HG03565 (cell line): ENCODE results near the gene SPEM2.
A peak's percentile ranks its signal among the peaks of the same experiment; 100 is the strongest.

Source experiments
- ATAC-seq: cut with Tn5 transposase; IDR thresholded peaks from one replicate; pipeline ENCODE4 v1.9.1; 2021; ENCODE audit warnings: mild to moderate bottlenecking, moderate library complexity; ENCODE audit not compliant: unreplicated experiment

The SPEM2 gene

GRCh38 chr17:7425316-7425715 lies at the start of gene SPEM2:
Gene SPEM2 (plus strand): TSS chr17:7425616. CDS start chr17:7425689, 73 bp downstream.
- no peak for ATAC-seq

GRCh38 chr17:7379134-7379533 lies 46.3 kb upstream of the SPEM2 start:
- no peak for ATAC-seq

- ATAC-seq, result no peak
Observed at GRCh38 chr17:7380321-7380720, 45.1 kb upstream of the SPEM2 start.

- no peak for ATAC-seq
Observed at GRCh38 chr17:7380855-7381683, 44.3 kb upstream of the SPEM2 start, which contains the start of gene TNK1. Gene TNK1 (plus strand): TSS chr17:7381089. CDS start chr17:7382927, 1,838 bp downstream.

GRCh38 chr17:7382901-7383300 lies 42.5 kb upstream of the SPEM2 start:
- ATAC-seq, result no peak

- ATAC-seq, result no peak
Observed at GRCh38 chr17:7383371-7383741, 42.1 kb upstream of the SPEM2 start.

GRCh38 chr17:7383742-7384488 lies 41.5 kb upstream of the SPEM2 start:
- no peak for ATAC-seq

- ATAC-seq, result no peak
Observed at GRCh38 chr17:7384489-7385081, 40.8 kb upstream of the SPEM2 start.

GRCh38 chr17:7388856-7389255 lies 36.6 kb upstream of the SPEM2 start:
- no peak for ATAC-seq

- ATAC-seq, result no peak
Observed at GRCh38 chr17:7389924-7390910, 35.2 kb upstream of the SPEM2 start.

- ATAC-seq, result no peak
Observed at GRCh38 chr17:7391307-7391706, 34.1 kb upstream of the SPEM2 start.

GRCh38 chr17:7392696-7393612 lies 32.5 kb upstream of the SPEM2 start:
- no peak for ATAC-seq

- peak; percentile 16 for ATAC-seq
Observed at GRCh38 chr17:7393613-7394451, 31.6 kb upstream of the SPEM2 start.

GRCh38 chr17:7394452-7395191 lies 30.8 kb upstream of the SPEM2 start, which contains the start of gene PLSCR3:
Gene PLSCR3 (minus strand): TSS chr17:7394525. CDS start chr17:7394110, 415 bp downstream.
- ATAC-seq, result peak; percentile 54

- ATAC-seq, result no peak
Observed at GRCh38 chr17:7396147-7396546, 29.3 kb upstream of the SPEM2 start.

GRCh38 chr17:7398612-7399011 lies 26.8 kb upstream of the SPEM2 start:
- no peak for ATAC-seq

- no peak for ATAC-seq
Observed at GRCh38 chr17:7403043-7403726, 22.2 kb upstream of the SPEM2 start.
